AG09309 (cell line): Measurements from ENCODE around the gene SEMA4G.
"Not testable (repeated sequence)": the region's sequence is repeated elsewhere in the genome, so short reads cannot be mapped to it uniquely, and the experiment has no call there.

Experiments
- DNase-seq: peaks from one replicate; pipeline ENCODE4 v3.0.0-alpha.2; 2010; ENCODE audit warnings: low read depth
- H3K4me3 ChIP-seq: 2 replicates; pipeline ENCODE4 v1.5.1; 2011; ENCODE audit warnings: mild to moderate bottlenecking, low read depth, low read length, moderate library complexity; ENCODE audit not compliant: control insufficient read depth
- CTCF ChIP-seq: IDR thresholded peaks from 2 replicates; pipeline ENCODE4 v1.5.1; 2011; ENCODE audit warnings: mild to moderate bottlenecking, low read depth, low read length, inconsistent platforms; ENCODE audit not compliant: insufficient read depth, control insufficient read depth; ENCODE audit errors: missing control alignments

The SEMA4G gene

GRCh38 chr10:100972904-100973535 is 3.7 kb downstream of the SEMA4G start:
- no peak for TF ChIP-seq CTCF
- H3K4me3 ChIP-seq, result no peak overlapping the region
- no peak for DNase-seq

GRCh38 chr10:100975397-100975796 is 6.1 kb downstream of the SEMA4G start:
- DNase-seq, result not testable (repeated sequence)

GRCh38 chr10:100976906-100977305 is 7.6 kb downstream of the SEMA4G start:
- DNase-seq, result no peak
- TF ChIP-seq CTCF, result no peak
- no peak overlapping the region for H3K4me3 ChIP-seq

More at GRCh38 chr10:100975397-100975796, 6.1 kb downstream of the SEMA4G start:
- H3K4me3 ChIP-seq, result not testable (repeated sequence)

- no peak for DNase-seq
- H3K4me3 ChIP-seq, result no peak overlapping the region
- no peak for TF ChIP-seq CTCF
These were observed 8.1 kb downstream of the SEMA4G start for GRCh38 chr10:100977436-100977835.

- TF ChIP-seq CTCF, result no peak
- H3K4me3 ChIP-seq, result no peak overlapping the region
- no peak for DNase-seq
These were observed 9.0 kb downstream of the SEMA4G start for GRCh38 chr10:100978121-100978900.

GRCh38 chr10:100978901-100979195 is 9.5 kb downstream of the SEMA4G start:
- no peak overlapping the region for H3K4me3 ChIP-seq
- TF ChIP-seq CTCF, result no peak
- no peak for DNase-seq

GRCh38 chr10:100979791-100980272 is 10.5 kb downstream of the SEMA4G start:
- H3K4me3 ChIP-seq, result no peak overlapping the region
- TF ChIP-seq CTCF, result no peak
- no peak for DNase-seq
